SK-N-SH treated with all-trans-retinoic acid at 6 μM for 48 hours (cell line): Measurements from ENCODE around the gene SSR1.

ENCODE experiments used
- PATZ1 ChIP-seq: fragments of 250-450 bp; sonication (Bioruptor Pico); IDR thresholded peaks from 2 replicates; pipeline ENCODE4 v1.8.0; 2020; ENCODE audit warnings: mild to moderate bottlenecking, moderate library complexity, borderline replicate concordance
- RARB ChIP-seq: fragments of 250-450 bp; sonication (Bioruptor Pico); IDR thresholded peaks from 2 replicates; pipeline ENCODE4 v1.8.0; 2021; ENCODE audit warnings: mild to moderate bottlenecking, moderate library complexity
- TCF4 ChIP-seq: fragments of 250-450 bp; sonication (Bioruptor Pico); IDR thresholded peaks from 2 replicates; pipeline ENCODE4 v1.8.0; 2021; ENCODE audit warnings: mild to moderate bottlenecking, moderate library complexity, borderline replicate concordance
- ZC3H10 ChIP-seq: fragments of 250-450 bp; sonication (Bioruptor Pico); IDR thresholded peaks from 2 replicates; pipeline ENCODE4 v1.5.1; 2021; ENCODE audit warnings: mild to moderate bottlenecking, moderate library complexity

GRCh38 chr6:7261852-7262461, 51.0 kb downstream of the SSR1 start:
- TF ChIP-seq TCF4 (CRISPR knock-in tag) (no peak), ZC3H10 (CRISPR knock-in tag) (no peak), PATZ1 (no peak), RARB (no peak)
